GM20431 (cell line): ENCODE measurements around the gene MXRA8.

ENCODE experiments used
- in situ Hi-C: fragments of 300-500 bp; cut with MseI, MboI; formaldehyde crosslinking; loops from one replicate; pipeline ENCODE4 v1.15.0; 2020; ENCODE audit warnings: low sequenced_read_pairs; ENCODE audit not compliant: unreplicated experiment

MXRA8 gene

DNA sequence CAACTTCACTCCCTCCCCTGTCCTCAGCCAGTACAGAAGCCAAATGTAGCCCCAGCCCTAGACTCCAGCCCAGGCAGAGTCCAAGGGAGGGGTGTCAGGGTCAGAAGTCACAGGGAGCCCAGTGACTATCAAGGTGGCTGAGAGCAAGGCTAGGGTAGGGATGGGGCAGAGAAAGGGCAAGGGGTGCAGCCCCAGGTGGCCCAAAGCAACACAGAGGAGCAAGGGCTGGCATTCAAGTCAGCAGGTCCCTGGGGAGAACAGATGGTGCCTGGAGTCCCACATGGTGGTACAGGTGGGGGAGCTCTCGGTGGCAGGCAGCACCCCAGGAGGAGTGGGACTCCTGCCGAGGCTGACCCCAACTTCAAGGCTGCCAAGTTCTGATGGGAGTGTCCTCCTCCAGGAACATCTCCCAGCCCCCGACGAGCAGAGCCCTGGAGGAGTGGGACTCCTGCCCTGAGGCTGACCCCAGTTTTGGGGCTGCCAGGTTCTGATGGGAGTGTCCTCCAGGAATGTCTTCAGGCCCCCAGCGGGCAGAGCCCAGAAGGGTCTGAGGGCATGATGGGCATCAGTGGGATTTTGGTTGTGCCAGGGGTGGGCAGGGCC is 5.5 kb downstream of the MXRA8 start:
- in situ Hi-C loops = no loop called here

DNA sequence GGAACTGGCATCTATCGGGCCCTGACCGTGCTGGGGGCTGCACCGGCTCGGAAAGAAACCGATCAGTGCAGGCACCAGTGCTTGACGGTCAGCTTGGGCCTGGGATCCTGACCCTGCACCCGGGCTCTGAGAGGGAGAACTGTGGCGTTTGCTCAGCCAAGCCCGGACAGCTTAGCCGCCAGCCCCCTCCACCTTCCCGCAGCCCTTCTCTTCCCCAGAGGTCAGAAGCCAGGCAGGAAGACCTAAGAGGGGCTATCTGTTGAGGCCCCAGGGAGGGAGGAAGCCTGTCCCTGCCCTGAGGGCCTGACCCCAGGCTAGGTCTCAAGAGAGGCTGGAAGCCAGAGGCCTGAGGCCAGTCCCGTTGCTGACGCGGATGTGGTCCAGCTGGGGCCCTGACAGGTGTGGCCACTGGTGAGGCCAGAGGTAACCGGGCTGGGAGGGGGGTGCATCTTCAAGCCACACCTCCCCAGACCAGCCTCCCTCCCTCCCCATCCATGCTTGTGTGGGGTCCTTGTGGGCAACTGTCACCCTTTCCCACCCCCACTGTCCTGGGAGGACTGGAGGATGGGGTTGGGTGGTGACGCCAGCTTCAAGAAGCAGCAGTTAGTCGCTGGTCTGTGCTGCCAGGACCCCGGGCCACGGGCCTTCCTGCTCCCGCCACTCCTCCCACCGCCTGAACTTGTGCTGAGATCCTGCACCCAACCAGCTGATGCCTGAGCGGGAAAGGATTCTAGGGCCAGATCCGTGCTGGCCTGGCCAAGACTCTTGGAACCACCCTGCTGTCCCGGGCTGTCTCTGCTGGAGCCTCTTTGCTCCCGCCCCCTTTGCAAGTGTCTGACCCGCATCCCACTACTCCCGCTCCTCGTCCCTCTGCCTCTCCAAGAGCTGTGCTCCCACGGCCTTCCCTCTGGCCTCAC is 6.6 kb downstream of the MXRA8 start:
- in situ Hi-C loops = no loop called here

DNA sequence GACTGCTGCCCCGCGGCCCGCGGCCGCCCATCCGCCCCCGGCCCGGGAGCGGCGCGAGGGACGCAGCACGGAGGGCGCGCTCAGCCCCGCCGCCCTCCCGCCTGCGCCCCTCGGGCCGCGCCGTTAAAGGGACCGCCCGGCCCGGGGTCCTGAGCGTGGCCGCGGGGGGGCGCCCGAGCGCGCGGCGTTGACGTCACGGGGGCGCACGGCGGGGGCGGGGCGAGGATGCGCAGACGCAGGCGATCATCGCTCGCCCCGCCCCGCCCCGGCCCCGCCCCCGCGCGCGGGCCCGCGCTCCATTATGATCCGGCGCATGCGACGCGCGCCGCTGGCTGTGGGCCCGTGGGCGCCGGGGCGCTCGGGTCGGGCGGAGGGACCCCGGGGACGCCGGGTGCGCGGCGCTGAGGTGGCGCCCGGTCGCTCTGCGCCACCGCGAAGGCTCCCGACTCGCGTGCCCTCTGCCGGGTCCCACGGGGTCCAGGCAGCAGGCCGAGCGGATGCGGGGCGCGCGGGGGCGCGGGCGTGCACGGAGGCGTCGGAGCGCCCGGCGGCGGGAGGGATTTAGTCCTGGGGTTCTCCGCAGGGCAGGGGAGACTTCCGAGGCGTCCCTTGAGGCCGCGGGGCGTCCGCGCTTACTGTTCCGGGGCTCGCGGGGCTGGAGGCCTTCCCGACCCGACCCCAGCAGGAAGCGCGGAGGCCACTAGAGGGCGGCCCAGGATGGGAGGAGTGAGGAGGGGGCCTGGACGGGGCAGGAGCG is 8.9 kb downstream of the MXRA8 start, which contains the start of gene DVL1:
TSS of gene DVL1 (minus strand) at position 163 of the 757 bp plus-strand sequence. CDS start 353 bp downstream, outside the sequence.
- in situ Hi-C loops = no loop called here

DNA sequence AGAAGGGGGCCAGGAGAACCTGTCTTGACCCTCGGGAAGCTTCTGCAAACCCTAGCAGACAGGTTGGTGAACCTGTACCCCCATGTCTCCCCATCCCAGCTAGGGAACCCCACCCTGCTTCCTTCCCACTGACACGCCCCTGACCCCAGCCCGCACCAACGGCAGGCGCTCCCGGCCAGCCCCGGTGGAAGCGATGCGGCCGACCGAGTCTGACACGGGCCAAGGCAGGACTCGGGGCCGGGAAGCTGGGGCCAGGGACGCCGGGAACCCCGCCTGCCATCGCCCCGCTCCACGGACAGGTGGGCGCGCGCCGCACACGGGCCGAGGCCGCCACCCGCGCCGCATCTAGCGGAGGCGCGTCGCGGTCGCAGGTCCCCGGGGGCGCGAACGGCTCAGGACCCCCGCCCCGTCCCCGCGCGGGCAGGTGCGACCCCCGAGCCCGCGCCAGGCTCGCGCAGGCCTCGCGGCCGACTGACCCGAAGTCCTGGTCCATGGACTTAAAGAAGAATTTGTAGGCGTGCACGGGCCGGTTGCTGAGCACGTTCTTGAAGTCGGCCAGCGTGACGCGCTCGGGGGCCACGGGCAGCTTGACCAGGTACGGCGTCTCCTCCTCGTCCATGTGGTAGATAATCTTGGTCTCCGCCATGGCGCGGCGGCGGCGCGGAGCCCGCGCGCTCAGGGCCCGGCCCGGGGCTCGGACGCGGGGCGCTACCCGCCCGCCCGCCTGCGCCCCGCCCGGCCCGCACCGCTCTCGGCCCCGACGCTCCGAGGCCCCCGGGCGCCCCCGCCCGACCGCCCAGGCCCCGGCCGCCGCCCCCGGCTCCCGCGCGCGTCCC is 9.7 kb downstream of the MXRA8 start:
- in situ Hi-C loops = no loop called here

DNA sequence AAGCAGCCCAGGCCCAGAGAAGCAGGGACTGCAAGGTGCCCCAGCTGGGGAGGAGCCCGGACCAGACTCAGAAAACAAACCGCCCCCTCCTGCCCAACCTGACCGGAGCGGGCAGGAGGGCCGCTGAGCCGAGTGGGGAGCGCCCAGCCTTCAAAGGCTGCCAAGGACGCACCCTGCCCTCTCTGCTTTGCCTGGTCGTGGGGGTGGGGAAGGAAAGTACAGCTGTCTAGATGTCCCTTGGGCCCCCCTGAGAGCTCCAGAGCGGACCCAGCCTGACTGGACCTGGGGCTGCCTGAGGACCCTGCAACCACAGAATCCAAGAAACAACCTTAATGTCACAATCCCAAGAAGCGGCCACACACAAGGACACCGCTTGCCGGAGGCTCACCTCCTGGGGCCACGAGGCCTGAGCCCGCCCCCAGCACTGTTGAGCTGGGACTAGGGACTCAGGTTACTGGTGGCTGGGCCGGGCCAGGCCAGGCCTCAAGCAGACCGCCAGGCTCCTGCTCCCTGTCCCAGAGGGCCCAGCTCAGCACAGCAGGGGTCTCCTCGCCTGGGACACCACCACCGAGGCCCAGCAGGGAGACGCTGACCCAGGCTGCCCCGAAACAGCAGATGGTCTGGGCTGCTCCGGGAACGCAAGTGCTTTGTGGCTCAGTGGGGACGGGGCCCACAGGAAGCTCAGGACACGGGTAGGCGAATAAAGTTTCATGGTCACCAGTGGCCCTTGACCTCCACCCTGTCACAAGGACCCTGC is 10.5 kb downstream of the MXRA8 start:
- in situ Hi-C loops = no loop called here

DNA sequence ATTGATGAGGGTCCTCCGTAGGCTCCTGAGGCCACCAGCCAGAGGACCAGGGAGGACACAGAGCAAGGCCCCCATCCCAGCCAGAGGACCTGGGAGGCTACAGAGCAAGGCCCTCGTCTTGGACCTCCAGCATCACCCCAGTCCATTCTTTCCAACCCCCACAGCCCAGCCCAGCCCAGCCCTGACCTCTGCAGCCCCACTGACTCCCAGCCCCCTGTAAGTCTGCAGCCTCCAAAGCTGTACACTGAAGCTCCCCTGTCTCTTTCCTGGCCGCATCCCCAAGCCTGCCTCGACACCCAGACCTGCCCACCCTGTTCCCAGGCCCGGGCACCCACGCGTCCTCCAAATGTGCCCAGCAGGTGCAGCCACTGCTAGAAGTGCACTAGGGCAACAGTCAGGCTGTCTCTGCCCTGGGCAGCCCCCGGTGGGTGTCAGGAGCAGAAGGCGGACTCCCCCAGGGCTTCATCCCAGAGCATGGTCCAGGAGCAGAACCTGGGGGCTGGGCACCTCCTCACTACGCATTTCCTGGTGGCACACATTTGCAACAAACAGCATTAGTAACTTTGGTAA is 11.2 kb downstream of the MXRA8 start:
- in situ Hi-C loops = no loop called here

DNA sequence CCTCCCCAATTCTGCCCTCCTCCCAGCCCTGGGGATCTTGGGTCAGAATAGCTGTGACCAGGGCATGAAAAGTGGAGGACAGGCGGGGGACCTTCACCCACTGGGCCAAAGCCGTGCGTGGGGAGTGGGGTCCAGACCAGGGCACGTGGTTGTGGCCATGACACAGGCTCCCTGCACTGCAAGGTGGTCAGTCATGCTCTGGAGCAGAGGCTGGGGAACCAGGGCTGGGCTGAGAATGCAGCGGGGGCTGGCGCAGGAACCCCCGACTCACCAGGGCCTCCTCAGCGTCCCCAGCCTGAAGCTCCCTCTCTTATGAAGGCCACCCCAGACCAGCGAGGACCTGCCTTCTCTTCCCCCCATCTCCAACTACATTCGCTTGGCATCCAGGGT is 11.9 kb downstream of the MXRA8 start:
- in situ Hi-C loops = no loop called here

DNA sequence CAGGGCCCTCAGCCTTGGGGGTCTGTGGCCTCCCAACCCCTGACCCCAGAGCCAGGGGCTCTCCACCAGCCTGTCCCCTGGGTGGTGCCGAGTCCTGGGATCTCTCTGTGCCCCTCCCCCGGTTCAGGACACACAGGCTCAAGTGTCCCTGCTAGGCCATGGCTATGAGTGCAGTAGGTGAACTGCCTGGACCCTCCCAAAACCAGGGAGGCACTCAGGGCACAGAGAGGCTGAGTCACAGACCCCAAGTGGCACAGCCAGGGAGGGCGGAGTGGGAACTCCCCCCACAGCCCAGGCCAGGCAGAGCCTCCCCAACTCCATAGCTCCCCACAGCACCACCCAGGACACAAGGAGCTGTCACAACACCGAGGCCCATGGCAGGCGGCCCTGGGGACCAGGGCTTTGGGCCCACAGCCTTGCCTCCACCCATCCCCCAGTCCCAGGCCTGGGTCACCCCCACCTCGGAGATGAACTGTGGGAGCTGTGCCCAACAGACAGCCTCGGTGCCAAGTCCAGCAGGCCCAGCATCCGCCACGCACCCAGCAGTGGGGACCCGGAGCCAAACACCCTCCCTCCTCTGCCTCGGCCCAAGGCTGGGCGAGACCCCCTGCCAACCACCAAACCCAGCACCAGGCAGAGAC is 12.4 kb downstream of the MXRA8 start:
- in situ Hi-C loops = no loop called here

DNA sequence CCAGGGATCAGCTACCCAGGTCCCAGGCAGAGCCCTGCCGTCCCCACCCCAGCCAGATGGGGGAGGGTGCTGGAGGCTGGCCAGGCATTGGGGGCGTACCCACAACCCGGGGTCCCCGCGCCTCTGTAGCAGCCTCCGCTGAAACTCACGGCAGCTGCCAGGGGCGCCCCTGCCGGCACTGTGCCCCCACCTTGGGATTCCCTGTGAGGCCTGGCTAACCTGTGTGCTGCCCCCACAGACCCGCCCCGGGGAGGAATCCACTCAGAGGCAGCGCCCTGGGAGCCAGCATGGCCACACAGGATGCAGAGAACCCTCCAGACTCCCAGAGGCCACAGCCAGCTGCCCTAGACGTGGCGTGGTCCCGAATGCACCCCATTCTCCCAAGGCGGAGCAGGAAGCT is 13.0 kb downstream of the MXRA8 start:
- in situ Hi-C loops = no loop called here

DNA sequence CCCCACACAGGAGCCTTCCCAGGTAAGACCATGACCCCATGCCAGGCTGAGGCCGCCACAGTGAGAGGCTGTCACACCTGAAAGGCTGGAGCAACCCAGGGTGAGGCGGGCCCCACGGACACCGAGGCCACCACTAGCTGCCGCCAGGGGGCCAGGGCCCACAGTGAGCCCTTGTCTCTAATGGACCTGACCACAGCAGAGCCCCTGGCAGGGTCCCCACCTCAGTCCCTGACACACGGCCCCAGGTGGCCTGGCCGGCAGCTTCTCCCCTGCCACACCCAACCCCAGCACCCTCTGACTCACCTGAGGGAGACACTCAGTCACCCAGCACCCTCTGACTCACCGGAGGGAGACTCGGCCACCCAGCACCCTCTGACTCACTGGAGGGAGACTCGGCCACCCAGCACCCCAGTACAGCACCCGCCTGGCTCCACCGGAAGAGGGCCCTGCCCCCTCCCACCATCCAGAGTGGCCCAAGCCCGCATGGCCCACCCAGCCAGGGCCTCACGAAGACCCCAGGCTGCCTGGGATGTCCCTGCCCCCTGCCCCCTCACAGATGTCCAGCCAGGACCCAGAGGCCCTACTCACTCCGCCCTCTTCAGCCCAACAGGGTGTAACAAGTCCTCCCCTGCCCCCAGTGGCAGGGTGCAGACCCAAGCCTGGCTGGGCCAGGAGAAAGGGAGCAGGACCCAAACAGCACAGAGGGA is 13.5 kb downstream of the MXRA8 start:
- in situ Hi-C loops = no loop called here

DNA sequence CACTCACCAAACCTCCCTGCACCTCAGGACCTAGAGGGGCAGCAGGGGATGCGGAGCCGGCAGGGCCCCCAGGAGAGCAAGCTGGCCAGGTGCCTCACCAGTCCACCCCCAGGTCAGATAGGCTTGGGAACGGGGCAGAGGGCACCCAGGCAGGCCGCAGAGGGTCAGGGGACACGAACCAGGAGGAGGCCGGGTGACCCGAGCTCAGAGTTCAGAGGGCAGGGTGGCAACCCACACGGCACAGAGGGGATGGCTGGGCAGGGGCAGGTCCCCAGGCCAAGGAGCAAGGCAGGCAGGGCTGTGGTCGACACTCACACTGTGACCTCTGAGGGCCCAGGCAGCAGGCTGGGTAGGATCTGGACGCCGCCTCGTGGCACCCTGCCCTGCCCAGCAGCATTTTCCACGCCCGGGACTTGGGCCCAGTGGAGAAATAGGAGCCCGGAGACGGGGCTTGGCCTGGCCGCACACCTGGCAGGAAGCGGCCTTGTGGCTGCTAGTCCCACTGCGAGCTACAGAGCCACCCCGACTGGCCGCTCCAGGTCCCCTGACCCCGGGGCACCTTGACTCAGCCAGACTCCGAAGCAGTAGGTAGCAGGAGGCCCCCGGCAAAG is 14.4 kb downstream of the MXRA8 start:
- in situ Hi-C loops = no loop called here

DNA sequence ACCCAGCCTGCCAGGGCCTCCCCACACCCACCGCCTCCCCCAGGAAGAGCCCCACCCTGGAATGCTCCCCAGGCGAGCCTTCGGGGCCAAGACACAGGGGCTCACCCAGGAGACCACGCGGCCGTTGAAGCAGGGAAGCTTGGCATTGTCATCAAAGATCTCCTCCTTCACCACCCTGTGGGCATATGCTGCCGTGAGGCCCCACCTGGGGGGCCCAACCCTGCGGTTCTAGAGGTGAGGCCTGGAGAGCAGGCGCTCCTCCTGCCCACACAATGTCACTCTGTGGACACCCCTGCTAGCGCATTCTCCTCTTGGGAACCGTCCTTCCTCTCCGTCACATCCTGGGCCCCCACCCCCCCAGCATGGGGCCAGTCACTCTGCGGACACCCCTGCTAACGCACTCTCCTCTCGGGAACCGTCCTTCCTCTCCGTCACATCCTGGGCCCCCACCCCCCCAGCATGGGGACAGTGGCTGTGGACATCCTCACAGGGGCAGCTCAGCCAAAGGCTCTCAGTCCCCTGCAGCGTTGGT is 15.7 kb downstream of the MXRA8 start:
- in situ Hi-C loops = no loop called here

DNA sequence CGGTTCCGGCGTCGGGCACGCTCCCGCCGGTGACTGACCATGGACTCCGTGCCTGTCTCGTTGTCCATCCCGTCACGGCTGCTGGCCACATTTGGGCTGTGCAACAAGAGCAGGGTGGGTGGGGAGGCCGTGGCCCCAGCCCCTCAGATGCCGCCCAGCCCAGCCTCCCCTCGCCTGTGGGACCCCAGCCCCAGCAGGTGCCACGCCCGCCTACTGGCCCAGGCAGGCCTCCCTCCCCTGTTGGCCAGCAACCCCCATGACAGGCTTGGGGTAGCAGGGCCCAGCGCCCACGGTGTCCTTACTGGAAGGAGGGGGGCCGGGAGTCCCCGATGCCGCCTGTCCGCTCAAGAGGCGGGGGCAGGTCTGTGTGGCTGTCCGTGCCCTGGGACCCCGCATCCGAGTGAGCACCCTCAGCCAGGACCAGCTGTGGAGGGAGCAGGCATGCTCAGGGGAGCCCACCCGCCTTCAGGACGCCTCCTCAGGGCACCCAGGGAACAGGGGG is 16.2 kb downstream of the MXRA8 start:
- in situ Hi-C loops = no loop called here

DNA sequence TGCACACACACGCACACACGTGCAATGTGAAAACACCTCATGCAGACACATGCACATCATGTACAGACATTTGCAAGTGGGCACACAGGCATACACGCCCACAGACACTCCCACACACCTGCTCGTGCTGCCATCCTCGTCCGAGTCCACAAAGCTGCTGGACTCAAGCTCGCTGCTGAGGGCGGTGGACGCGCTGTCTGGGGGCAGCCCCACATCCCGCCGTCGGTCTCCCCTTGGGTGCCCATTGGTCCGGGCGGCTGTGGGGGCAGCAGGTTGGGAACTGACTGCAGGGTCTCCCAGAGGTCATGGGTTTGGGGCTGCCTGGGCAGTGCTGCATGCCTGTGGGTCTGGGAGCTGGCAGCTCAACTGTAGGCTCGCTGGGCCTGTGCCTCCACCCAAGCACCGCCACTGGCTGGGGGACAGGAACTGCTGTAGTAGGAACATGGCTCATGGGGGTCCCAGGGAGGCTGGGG is 16.8 kb downstream of the MXRA8 start:
- in situ Hi-C loops = no loop called here

DNA sequence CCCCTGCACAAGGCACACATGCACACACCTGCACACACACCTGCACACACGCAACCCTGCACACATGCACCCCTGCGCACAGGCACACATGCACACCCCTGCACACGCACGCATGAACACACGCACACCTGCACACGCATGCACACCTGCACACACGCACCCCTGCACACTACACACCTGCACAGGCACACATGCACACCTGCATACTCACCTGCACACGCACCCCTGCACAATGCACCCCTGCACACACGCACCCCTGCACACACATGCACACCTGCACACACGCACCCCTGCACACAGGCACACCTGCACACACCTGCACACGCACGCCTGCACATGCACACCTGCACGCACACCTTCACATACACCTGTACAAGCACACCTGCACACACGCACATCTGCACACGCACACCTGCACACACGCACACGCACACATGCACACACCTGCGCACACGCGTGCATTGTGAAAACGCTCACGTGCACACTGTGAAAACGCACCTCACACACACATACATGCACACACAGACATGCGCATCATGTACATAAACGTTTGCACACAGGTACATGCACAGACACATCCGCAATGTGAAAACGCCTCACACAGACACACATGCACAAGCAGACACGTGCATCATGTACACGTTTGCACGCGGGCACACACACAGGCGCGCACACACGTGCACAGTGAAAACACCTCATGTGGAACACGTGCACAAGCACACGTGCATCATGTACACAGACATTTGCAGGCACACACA is 17.4 kb downstream of the MXRA8 start:
- in situ Hi-C loops = no loop called here

DNA sequence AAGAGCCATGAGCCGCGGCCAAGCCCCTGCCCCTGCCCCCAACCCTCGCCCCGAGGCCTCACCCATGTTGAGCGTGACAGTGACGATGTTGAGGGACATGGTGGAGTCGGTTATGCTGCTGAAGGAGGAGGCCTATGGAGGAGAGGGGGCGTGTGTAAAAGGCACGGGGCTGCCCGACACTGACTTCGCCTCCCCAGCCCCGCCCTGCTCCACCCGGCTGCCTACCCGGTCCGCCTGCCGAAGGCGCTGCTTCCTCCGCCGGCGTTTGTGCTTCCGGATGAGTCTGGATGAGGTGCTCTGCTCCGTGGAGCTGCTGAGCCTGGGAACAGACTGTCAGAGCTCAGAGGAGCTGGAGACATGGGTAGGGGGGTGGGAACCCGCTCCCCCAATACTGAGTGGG is 18.2 kb downstream of the MXRA8 start:
- in situ Hi-C loops = no loop called here
